Measurements from ENCODE around the gene FAF1.

Gene FAF1

GRCh38 chr1:50996083-50996482 lies 36.0 kb upstream of the FAF1 start:
- no peaks in the 10 kb centered on the region for H3K36me3 ChIP-seq (ENCODE audit: control insufficient read depth, insufficient read depth, low read length)

GRCh38 chr1:50995651-50996050 lies 35.6 kb upstream of the FAF1 start:
- no peaks in the 10 kb centered on the region for H3K27me3 ChIP-seq (replicated peaks; ENCODE audit: control insufficient read depth, insufficient read depth, low read length)
- no peaks in the 10 kb centered on the region for H3K36me3 ChIP-seq (ENCODE audit: control insufficient read depth, insufficient read depth, low read length)
- no peak for TF ChIP-seq CTCF (IDR thresholded peaks at IDR 0.05; ENCODE audit: insufficient read depth, low read length, poor library complexity, severe bottlenecking)
- H3K4me3 ChIP-seq (replicated peaks; ENCODE audit: low read depth, low read length) = no peak overlapping the region
- DNase-seq (ENCODE audit: extremely low read depth, insufficient read length) = no peak

More at GRCh38 chr1:50996083-50996482, 36.0 kb upstream of the FAF1 start:
- no peak overlapping the region for H3K4me3 ChIP-seq (replicated peaks; ENCODE audit: low read depth, low read length)
- TF ChIP-seq CTCF (IDR thresholded peaks at IDR 0.05; ENCODE audit: insufficient read depth, low read length, poor library complexity, severe bottlenecking) = no peak
- DNase-seq (ENCODE audit: extremely low read depth, insufficient read length) = no peak
- H3K27me3 ChIP-seq (replicated peaks; ENCODE audit: control insufficient read depth, insufficient read depth, low read length) = no peaks in the 10 kb centered on the region

- DNase-seq (ENCODE audit: extremely low read depth, insufficient read length) = no peak
- Histone ChIP-seq H3K27me3 (replicated peaks; ENCODE audit: control insufficient read depth, insufficient read depth, low read length) (no peaks in the 10 kb centered on the region), H3K36me3 (ENCODE audit: control insufficient read depth, insufficient read depth, low read length) (no peaks in the 10 kb centered on the region), H3K4me3 (replicated peaks; ENCODE audit: low read depth, low read length) (no peak overlapping the region)
- TF ChIP-seq CTCF (IDR thresholded peaks at IDR 0.05; ENCODE audit: insufficient read depth, low read length, poor library complexity, severe bottlenecking) = no peak
Observed at GRCh38 chr1:50994997-50995396, 34.9 kb upstream of the FAF1 start.

GRCh38 chr1:50993645-50994044 lies 33.6 kb upstream of the FAF1 start:
- H3K27me3 ChIP-seq (replicated peaks; ENCODE audit: control insufficient read depth, insufficient read depth, low read length) = no peaks in the 10 kb centered on the region
- no peak for DNase-seq (ENCODE audit: extremely low read depth, insufficient read length)
- no peaks in the 10 kb centered on the region for H3K36me3 ChIP-seq (ENCODE audit: control insufficient read depth, insufficient read depth, low read length)
- no peak overlapping the region for H3K4me3 ChIP-seq (replicated peaks; ENCODE audit: low read depth, low read length)
- TF ChIP-seq CTCF (IDR thresholded peaks at IDR 0.05; ENCODE audit: insufficient read depth, low read length, poor library complexity, severe bottlenecking) = no peak

- H3K4me3 ChIP-seq (replicated peaks; ENCODE audit: low read depth, low read length) = no peak overlapping the region
- H3K36me3 ChIP-seq (ENCODE audit: control insufficient read depth, insufficient read depth, low read length) = no peaks in the 10 kb centered on the region
- TF ChIP-seq CTCF (IDR thresholded peaks at IDR 0.05; ENCODE audit: insufficient read depth, low read length, poor library complexity, severe bottlenecking) = no peak
- H3K27me3 ChIP-seq (replicated peaks; ENCODE audit: control insufficient read depth, insufficient read depth, low read length) = no peaks in the 10 kb centered on the region
- no peak for DNase-seq (ENCODE audit: extremely low read depth, insufficient read length)
Observed at GRCh38 chr1:50992532-50993318, 32.7 kb upstream of the FAF1 start.
